HEK293T (cell line): ENCODE results near the gene BIN1.

Experiments used
- CTCF ChIA-PET: fragments of 350-600 bp; formaldehyde crosslinking; extraction: SDS; loops from one replicate; lab custom pipeline; 2021; ENCODE audit warnings: antibody characterized with exemption, inconsistent platforms; lab: Yijun Ruan, JAX
- POLR2A ChIA-PET: fragments of 350-600 bp; formaldehyde crosslinking; extraction: SDS; loops from one replicate; lab custom pipeline; 2020; ENCODE audit warnings: antibody characterized with exemption, inconsistent platforms; lab: Yijun Ruan, JAX
- DNase-seq: peaks from one replicate; pipeline ENCODE4 v3.0.0; 2012; ENCODE audit warnings: mixed read lengths; ENCODE audit errors: extremely low spot score
- ARNT ChIP-seq: fragments of 450-650 bp; IDR thresholded peaks from 2 replicates; pipeline ENCODE4 v1.6.1; 2017; ENCODE audit warnings: mild to moderate bottlenecking
- BHLHE40 ChIP-seq: fragments of 450-650 bp; IDR thresholded peaks from 2 replicates; pipeline ENCODE4 v1.6.1; 2016; ENCODE audit warnings: mild to moderate bottlenecking, moderate library complexity, borderline replicate concordance
- CTBP1 ChIP-seq: fragments of 450-650 bp; IDR thresholded peaks from 2 replicates; pipeline ENCODE4 v1.6.1; 2016; ENCODE audit warnings: borderline replicate concordance
- ELF4 ChIP-seq: fragments of 450-650 bp; IDR thresholded peaks from 2 replicates; pipeline ENCODE4 v1.6.1; 2017; ENCODE audit warnings: antibody characterized with exemption
- FOXA1 ChIP-seq: fragments of 450-650 bp; IDR thresholded peaks from 2 replicates; pipeline ENCODE4 v1.6.1; 2016; ENCODE audit warnings: mild to moderate bottlenecking
- FOXK2 ChIP-seq: fragments of 450-650 bp; IDR thresholded peaks from 2 replicates; pipeline ENCODE4 v1.6.1; 2016; ENCODE audit warnings: mild to moderate bottlenecking
- FOXM1 ChIP-seq: fragments of 450-650 bp; IDR thresholded peaks from 2 replicates; pipeline ENCODE4 v1.6.1; 2017; ENCODE audit warnings: mild to moderate bottlenecking, borderline replicate concordance
- HDGF ChIP-seq: fragments of 450-650 bp; IDR thresholded peaks from 2 replicates; pipeline ENCODE4 v1.6.1; 2017; ENCODE audit warnings: antibody characterized with exemption, borderline replicate concordance
- L3MBTL2 ChIP-seq: fragments of 450-650 bp; conservative IDR thresholded peaks from 2 replicates; pipeline ENCODE4 v1.6.1; 2016; ENCODE audit warnings: mild to moderate bottlenecking
- LEF1 ChIP-seq: fragments of 450-650 bp; IDR thresholded peaks from 2 replicates; pipeline ENCODE4 v1.6.1; 2017; ENCODE audit warnings: mild to moderate bottlenecking, borderline replicate concordance
- NFRKB ChIP-seq: fragments of 450-650 bp; IDR thresholded peaks from 2 replicates; pipeline ENCODE4 v1.6.1; 2016; ENCODE audit warnings: mild to moderate bottlenecking, moderate library complexity
- PKNOX1 ChIP-seq: fragments of 450-650 bp; IDR thresholded peaks from 2 replicates; pipeline ENCODE4 v1.6.1; 2016
- SP1 ChIP-seq: fragments of 450-650 bp; IDR thresholded peaks from 2 replicates; pipeline ENCODE4 v1.6.1; 2017
- SUZ12 ChIP-seq: fragments of 450-650 bp; IDR thresholded peaks from 2 replicates; pipeline ENCODE4 v1.6.1; 2016; ENCODE audit warnings: mild to moderate bottlenecking
- TARDBP ChIP-seq: fragments of 450-650 bp; IDR thresholded peaks from 2 replicates; pipeline ENCODE4 v1.6.1; 2016
- ZNF384 ChIP-seq: fragments of 450-650 bp; IDR thresholded peaks from 2 replicates; pipeline ENCODE4 v1.6.1; 2016

Gene BIN1

GRCh38 chr2:127108090-127108523 is 1.2 kb upstream of the BIN1 start:
- CTCF ChIA-PET = no interaction called here
- no peak for TF ChIP-seq SUZ12
- no peak for TF ChIP-seq ARNT
- no peak for TF ChIP-seq ELF4
- no peak for TF ChIP-seq HDGF
- no peak for TF ChIP-seq LEF1
- no peak for TF ChIP-seq ZNF384
- no peak for TF ChIP-seq CTBP1
- TF ChIP-seq FOXM1 = no peak
- TF ChIP-seq BHLHE40 = no peak
- no peak for TF ChIP-seq NFRKB
- TF ChIP-seq TARDBP = no peak
- TF ChIP-seq FOXK2 = no peak
- DNase-seq = no peak

GRCh38 chr2:127107622-127107999 is 657 bp upstream of the BIN1 start:
- ChIA-PET POLR2A (no interaction called here), CTCF (no interaction called here)

More at GRCh38 chr2:127108090-127108523, 1.2 kb upstream of the BIN1 start:
- POLR2A ChIA-PET = no interaction called here

GRCh38 chr2:127106457-127106990 is 430 bp downstream of the BIN1 start:
- POLR2A ChIA-PET = no interaction called here
- TF ChIP-seq SP1 (no peak), L3MBTL2 (peak; percentile 64)
- peak; percentile 44 for DNase-seq
- CTCF ChIA-PET = no interaction called here

More at GRCh38 chr2:127107622-127107999, 657 bp upstream of the BIN1 start:
- TF ChIP-seq PKNOX1 = 0 out of 2 replicates have a peak, but pooled peaks have one; percentile 10
- TF ChIP-seq ARNT = no peak
- no peak for TF ChIP-seq ZNF384
- TF ChIP-seq HDGF = no peak
- peak; percentile 43 for DNase-seq

- ChIA-PET CTCF (no interaction called here), POLR2A (no interaction called here)
- DNase-seq = peak; percentile 43
- TF ChIP-seq PKNOX1 = no peak
- TF ChIP-seq SP1 = no peak
Measured at GRCh38 chr2:127105656-127106456, 1.1 kb downstream of the BIN1 start.

GRCh38 chr2:127104881-127105655 is 1.9 kb downstream of the BIN1 start:
- DNase-seq = no peak
- ChIA-PET CTCF (no interaction called here), POLR2A (no interaction called here)
- TF ChIP-seq FOXA1 = no peak
- TF ChIP-seq ELF4 = no peak

- TF ChIP-seq LEF1 = no peak
- TF ChIP-seq CTBP1 = no peak
- no peak for TF ChIP-seq FOXA1
- TF ChIP-seq SP1 = no peak
- TF ChIP-seq HDGF = no peak
- TF ChIP-seq TARDBP = no peak
- TF ChIP-seq PKNOX1 = no peak
- no peak for TF ChIP-seq SUZ12
- TF ChIP-seq FOXM1 = no peak
- TF ChIP-seq FOXK2 = no peak
- no peak for TF ChIP-seq L3MBTL2
- no peak for TF ChIP-seq ELF4
- TF ChIP-seq ZNF384 = no peak
- TF ChIP-seq ARNT = no peak
- TF ChIP-seq NFRKB = no peak
- no peak for TF ChIP-seq BHLHE40
- CTCF ChIA-PET = no interaction called here
- POLR2A ChIA-PET = no interaction called here
- DNase-seq = no peak
Measured at GRCh38 chr2:127104166-127104660, 2.7 kb downstream of the BIN1 start.
